AG08395 (cell line): ENCODE data around the gene RBM8A.
"Not testable (repeated sequence)": the region's sequence is repeated elsewhere in the genome, so short reads cannot be mapped to it uniquely, and the experiment has no call there.

ENCODE experiments used
- DNase-seq: peaks from one replicate; pipeline ENCODE4 v3.0.0; 2012; ENCODE audit warnings: mixed read lengths, low spot score

Gene RBM8A

GRCh38 chr1:145956781-145957442, 29.6 kb upstream of the RBM8A start:
- DNase-seq = no peak

- no peak for DNase-seq
These were observed 29.1 kb upstream of the RBM8A start for GRCh38 chr1:145956361-145956760.

- DNase-seq = no peak
These were observed 28.2 kb upstream of the RBM8A start for GRCh38 chr1:145955436-145955835.

- no peak for DNase-seq
These were observed 26.6 kb upstream of the RBM8A start for GRCh38 chr1:145953861-145954260.

GRCh38 chr1:145952903-145953302, 25.6 kb upstream of the RBM8A start:
- no peak for DNase-seq

- DNase-seq = no peak
These were observed 24.2 kb upstream of the RBM8A start for GRCh38 chr1:145951526-145951925.

GRCh38 chr1:145949219-145949618, 21.9 kb upstream of the RBM8A start:
- no peak for DNase-seq

GRCh38 chr1:145947551-145947950, 20.3 kb upstream of the RBM8A start:
- DNase-seq = no peak

- no peak for DNase-seq
These were observed 19.2 kb upstream of the RBM8A start for GRCh38 chr1:145946477-145946986.

- DNase-seq = no peak
These were observed 17.2 kb upstream of the RBM8A start for GRCh38 chr1:145944532-145944931.

GRCh38 chr1:145942871-145943270, 15.6 kb upstream of the RBM8A start:
- DNase-seq = peak; percentile 14

GRCh38 chr1:145942405-145942804, 15.1 kb upstream of the RBM8A start:
- no peak for DNase-seq

GRCh38 chr1:145937436-145937835, 10.2 kb upstream of the RBM8A start:
- no peak for DNase-seq

GRCh38 chr1:145936247-145936646, 9.0 kb upstream of the RBM8A start:
- no peak for DNase-seq

- no peak for DNase-seq
These were observed 8.4 kb upstream of the RBM8A start for GRCh38 chr1:145935708-145936107.

- not testable (repeated sequence) for DNase-seq
These were observed 5.3 kb upstream of the RBM8A start for GRCh38 chr1:145932522-145933009.

GRCh38 chr1:145927916-145928643, 796 bp upstream of the RBM8A start:
- no peak for DNase-seq

- DNase-seq = no peak
These were observed 610 bp downstream of the RBM8A start for GRCh38 chr1:145926686-145927062.

- no peak for DNase-seq
These were observed 5.0 kb downstream of the RBM8A start for GRCh38 chr1:145922266-145922665.

- DNase-seq = not testable (repeated sequence)
These were observed 7.0 kb downstream of the RBM8A start for GRCh38 chr1:145920297-145920696.

GRCh38 chr1:145918992-145919939, 8.0 kb downstream of the RBM8A start:
- DNase-seq = peak; percentile 77
